Ishikawa (cell line): ENCODE measurements around the gene TERT.

Experiments used
- CEBPB ChIP-seq: IDR thresholded peaks from 2 replicates; pipeline ENCODE4 v1.6.1; 2012
- CREB1 ChIP-seq: IDR thresholded peaks from 2 replicates; pipeline ENCODE4 v1.6.1; 2012; ENCODE audit warnings: low read depth
- EGR1 ChIP-seq: IDR thresholded peaks from 2 replicates; pipeline ENCODE4 v1.6.1; 2012
- EP300 ChIP-seq: IDR thresholded peaks from 2 replicates; pipeline ENCODE4 v1.6.1; 2012; ENCODE audit warnings: borderline replicate concordance
- FOXM1 ChIP-seq: IDR thresholded peaks from 2 replicates; pipeline ENCODE4 v1.6.1; 2012; ENCODE audit warnings: low read depth, borderline replicate concordance
- MAX ChIP-seq: IDR thresholded peaks from 2 replicates; pipeline ENCODE4 v1.6.1; 2012
- NFIC ChIP-seq: IDR thresholded peaks from 2 replicates; pipeline ENCODE4 v1.6.1; 2012
- RAD21 ChIP-seq: IDR thresholded peaks from 2 replicates; pipeline ENCODE4 v1.6.1; 2012; ENCODE audit warnings: low read depth
- REST ChIP-seq: IDR thresholded peaks from 2 replicates; pipeline ENCODE4 v1.6.1; 2012; ENCODE audit warnings: low read depth, mild to moderate bottlenecking
- TAF1 ChIP-seq: IDR thresholded peaks from 2 replicates; pipeline ENCODE4 v1.6.1; 2012; ENCODE audit warnings: low read depth, mild to moderate bottlenecking
- TCF12 ChIP-seq: IDR thresholded peaks from 2 replicates; pipeline ENCODE4 v1.6.1; 2012; ENCODE audit warnings: low read depth
- TEAD4 ChIP-seq: IDR thresholded peaks from 2 replicates; pipeline ENCODE4 v1.6.1; 2012
- USF1 ChIP-seq: IDR thresholded peaks from 2 replicates; pipeline ENCODE4 v1.6.1; 2012
- YY1 ChIP-seq: IDR thresholded peaks from 2 replicates; pipeline ENCODE4 v1.6.1; 2012; ENCODE audit warnings: low read depth
- ZBTB7A ChIP-seq: IDR thresholded peaks from 2 replicates; pipeline ENCODE4 v1.6.1; 2012; ENCODE audit warnings: low read depth

The TERT gene

GRCh38 chr5:1336749-1337488, 42.1 kb upstream of the TERT start:
- TF ChIP-seq TEAD4 (no peak), REST (no peak), TCF12 (no peak), MAX (no peak), ZBTB7A (no peak), NFIC (no peak)

- TF ChIP-seq ZBTB7A (no peak), REST (no peak), TEAD4 (no peak), NFIC (no peak), TAF1 (no peak), EGR1 (no peak), CEBPB (no peak), EP300 (no peak), USF1 (no peak), FOXM1 (no peak), CREB1 (no peak), YY1 (no peak), MAX (no peak), RAD21 (no peak)
Measured at GRCh38 chr5:1336106-1336561, 41.3 kb upstream of the TERT start.

- no peak for TF ChIP-seq ZBTB7A
- no peak for TF ChIP-seq USF1
- no peak for TF ChIP-seq FOXM1
- no peak for TF ChIP-seq NFIC
- TF ChIP-seq CEBPB, result no peak
- no peak for TF ChIP-seq TAF1
- no peak for TF ChIP-seq CREB1
- no peak for TF ChIP-seq YY1
- TF ChIP-seq RAD21, result no peak
- no peak for TF ChIP-seq REST
- TF ChIP-seq TCF12, result no peak
- no peak for TF ChIP-seq EGR1
- no peak for TF ChIP-seq TEAD4
- TF ChIP-seq MAX, result no peak
- no peak for TF ChIP-seq EP300
Measured at GRCh38 chr5:1335540-1336095, 40.8 kb upstream of the TERT start.

- TF ChIP-seq USF1, result no peak
- TF ChIP-seq CREB1, result no peak
- TF ChIP-seq NFIC, result no peak
Measured at GRCh38 chr5:1334831-1335539, 40.1 kb upstream of the TERT start.
